H9 (cell line): ENCODE results near the gene WDR55. TPM values are rescaled to one million over a fixed set of nuclear protein-coding genes. Genes with fewer than 3 reads are reported as not detected.

ENCODE experiments used
- DNase-seq: peaks from one replicate; pipeline ENCODE4 v3.0.0-alpha.2; 2017
- H2AFZ ChIP-seq: one replicate; pipeline ENCODE4 v1.6.1; 2013; ENCODE audit warnings: mild to moderate bottlenecking, low read length, control low read depth, moderate library complexity
- H2AK5ac ChIP-seq: 2 replicates; pipeline ENCODE4 v1.6.1; 2013; ENCODE audit warnings: low read length, control low read depth, mixed read lengths; ENCODE audit not compliant: insufficient read length
- H2BK120ac ChIP-seq: one replicate; pipeline ENCODE4 v1.6.1; 2013; ENCODE audit warnings: low read depth, mild to moderate bottlenecking, low read length, control low read depth, inconsistent platforms; ENCODE audit not compliant: poor library complexity, severe bottlenecking
- H2BK12ac ChIP-seq: 2 replicates; pipeline ENCODE4 v1.6.1; 2013; ENCODE audit warnings: low read length, control low read depth, mixed read lengths, low read depth; ENCODE audit not compliant: insufficient read length
- H2BK15ac ChIP-seq: 2 replicates; pipeline ENCODE4 v1.6.1; 2013; ENCODE audit warnings: low read depth, low read length, control low read depth
- H2BK20ac ChIP-seq: one replicate; pipeline ENCODE4 v1.6.1; 2013; ENCODE audit warnings: low read depth, mild to moderate bottlenecking, low read length, control low read depth, inconsistent platforms; ENCODE audit not compliant: poor library complexity, severe bottlenecking
- H2BK5ac ChIP-seq: 2 replicates; pipeline ENCODE4 v1.6.1; 2013; ENCODE audit warnings: low read length, control low read depth, mixed read lengths; ENCODE audit not compliant: insufficient read length
- H3K14ac ChIP-seq: 2 replicates; pipeline ENCODE4 v1.6.1; 2013; ENCODE audit warnings: low read length, control low read depth; ENCODE audit not compliant: insufficient read depth
- H3K18ac ChIP-seq: 2 replicates; pipeline ENCODE4 v1.6.1; 2013; ENCODE audit warnings: low read depth, mild to moderate bottlenecking, mixed read lengths, low read length, control low read depth; ENCODE audit not compliant: insufficient read length
- H3K23ac ChIP-seq: 2 replicates; pipeline ENCODE4 v1.6.1; 2013; ENCODE audit warnings: low read length, control low read depth, mixed read lengths, low read depth; ENCODE audit not compliant: insufficient read length
- H3K23me2 ChIP-seq: 2 replicates; pipeline ENCODE4 v1.6.1; 2013; ENCODE audit warnings: low read depth, mild to moderate bottlenecking, mixed read lengths, low read length, control low read depth; ENCODE audit not compliant: insufficient read length, poor library complexity, severe bottlenecking
- H3K27ac ChIP-seq: 2 replicates; pipeline ENCODE4 v1.5.1; 2013; ENCODE audit warnings: low read length, control low read depth, mixed read lengths, low read depth; ENCODE audit not compliant: insufficient read length
- H3K27me3 ChIP-seq: 2 replicates; pipeline ENCODE4 v1.6.1; 2013; ENCODE audit warnings: low read length, control low read depth, inconsistent platforms; ENCODE audit not compliant: insufficient read depth
- H3K4ac ChIP-seq: 2 replicates; pipeline ENCODE4 v1.6.1; 2013; ENCODE audit warnings: low read depth, mild to moderate bottlenecking, control low read depth, inconsistent platforms, low read length, moderate library complexity
- H3K4me1 ChIP-seq: 2 replicates; pipeline ENCODE4 v1.6.1; 2013; ENCODE audit warnings: low read length, control low read depth, inconsistent platforms; ENCODE audit not compliant: insufficient read depth
- H3K4me2 ChIP-seq: 2 replicates; pipeline ENCODE4 v1.6.1; 2013; ENCODE audit warnings: low read length, control low read depth, mixed read lengths; ENCODE audit not compliant: insufficient read length, insufficient read depth
- H3K56ac ChIP-seq: 2 replicates; pipeline ENCODE4 v1.6.1; 2013; ENCODE audit warnings: low read depth, mild to moderate bottlenecking, mixed read lengths, low read length, control low read depth; ENCODE audit not compliant: insufficient read length
- H3K79me1 ChIP-seq: 2 replicates; pipeline ENCODE4 v1.6.1; 2013; ENCODE audit warnings: low read depth, mild to moderate bottlenecking, moderate library complexity, low read length, control low read depth, inconsistent platforms; ENCODE audit not compliant: insufficient read depth, poor library complexity, severe bottlenecking
- H3K79me2 ChIP-seq: 2 replicates; pipeline ENCODE4 v1.6.1; 2013; ENCODE audit warnings: low read length, control low read depth, inconsistent platforms; ENCODE audit not compliant: insufficient read depth
- H3K9ac ChIP-seq: 2 replicates; pipeline ENCODE4 v1.6.1; 2013; ENCODE audit warnings: low read length, control low read depth, mixed read lengths; ENCODE audit not compliant: insufficient read length; ENCODE audit errors: extremely low read depth
- H3K9me3 ChIP-seq: one replicate; pipeline ENCODE4 v1.6.1; 2013; ENCODE audit warnings: low read depth, low read length, inconsistent platforms; ENCODE audit not compliant: control insufficient read depth
- H3T11ph ChIP-seq: one replicate; pipeline ENCODE4 v1.6.1; 2013; ENCODE audit warnings: mild to moderate bottlenecking, low read length, control low read depth, inconsistent platforms
- H4K20me1 ChIP-seq: one replicate; pipeline ENCODE4 v1.6.1; 2013; ENCODE audit not compliant: control insufficient read depth, insufficient read length, insufficient read depth
- H4K5ac ChIP-seq: 2 replicates; pipeline ENCODE4 v1.6.1; 2013; ENCODE audit warnings: low read depth, mild to moderate bottlenecking, mixed read lengths, low read length, control low read depth; ENCODE audit not compliant: insufficient read length
- H4K8ac ChIP-seq: replicated peaks from 2 replicates; pipeline ENCODE4 v1.6.1; 2013; ENCODE audit warnings: low read length, control low read depth, mixed read lengths, low read depth; ENCODE audit not compliant: insufficient read length
- H4K91ac ChIP-seq: 2 replicates; pipeline ENCODE4 v1.6.1; 2013; ENCODE audit warnings: low read depth, mild to moderate bottlenecking, moderate library complexity, mixed read lengths, low read length, control low read depth; ENCODE audit not compliant: insufficient read length
- H3K27ac Mint-ChIP-seq, 3 experiments: 2 replicates in 2 of 3; 3 replicates in 1 of 3; pipeline ENCODE4 v1.8.0; 2020 to 2021; ENCODE audit warnings: mixed read lengths in 3 of 3, mild to moderate bottlenecking in 1 of 3, moderate library complexity in 1 of 3
- H3K27me3 Mint-ChIP-seq: 2 replicates; pipeline ENCODE4 v1.8.0; 2021; ENCODE audit warnings: low read depth, mild to moderate bottlenecking, moderate library complexity, mixed read lengths
- H3K36me3 Mint-ChIP-seq, 3 experiments: 2 replicates in 2 of 3; 3 replicates in 1 of 3; pipeline ENCODE4 v1.8.0; 2020 to 2021; ENCODE audit warnings: low read depth in 3 of 3, mixed read lengths in 3 of 3; ENCODE audit not compliant: insufficient read depth in 1 of 3
- H3K4me1 Mint-ChIP-seq, 2 experiments: 2 replicates each; pipeline ENCODE4 v1.8.0; 2020; ENCODE audit warnings: mixed read lengths in 2 of 2
- H3K4me3 Mint-ChIP-seq, 2 experiments: 2 replicates in 1 of 2; 3 replicates in 1 of 2; pipeline ENCODE4 v1.8.0; 2020 to 2021; ENCODE audit warnings: mild to moderate bottlenecking in 2 of 2, mixed read lengths in 2 of 2, moderate library complexity in 1 of 2
- H3K9me3 Mint-ChIP-seq, 2 experiments: 2 replicates in 1 of 2; 3 replicates in 1 of 2; pipeline ENCODE4 v1.8.0; 2020; ENCODE audit warnings: mild to moderate bottlenecking in 2 of 2, mixed read lengths in 2 of 2, moderate library complexity in 1 of 2
- WGBS: extraction: QIAGEN DNeasy Blood & Tissue Kit; methylation state at CpG from one replicate; pipeline ENCODE4 v1.1.7; 2013; ENCODE audit warnings: missing lambda C conversion rate, low lambda C conversion rate, mixed read lengths; ENCODE audit not compliant: insufficient read length; ENCODE audit errors: extremely low coverage; 5-methylcytosine and 5-hydroxymethylcytosine counted together
- total RNA-seq: library from RNA; stranded (reverse); gene quantifications from 2 replicates; pipeline ENCODE4 v1.2.1, GENCODE V29; 2021
- TF ChIP-seq, protein P1 (sequence below): fragments of 200-600 bp; sonication (generic); conservative IDR thresholded peaks from 3 replicates; pipeline ENCODE4 v1.8.0; 2021; ENCODE audit warnings: antibody characterized with exemption, mild to moderate bottlenecking

WDR55 gene
- total RNA-seq, 1 experiment from 2014 or later: 24.7 TPM

DNA sequence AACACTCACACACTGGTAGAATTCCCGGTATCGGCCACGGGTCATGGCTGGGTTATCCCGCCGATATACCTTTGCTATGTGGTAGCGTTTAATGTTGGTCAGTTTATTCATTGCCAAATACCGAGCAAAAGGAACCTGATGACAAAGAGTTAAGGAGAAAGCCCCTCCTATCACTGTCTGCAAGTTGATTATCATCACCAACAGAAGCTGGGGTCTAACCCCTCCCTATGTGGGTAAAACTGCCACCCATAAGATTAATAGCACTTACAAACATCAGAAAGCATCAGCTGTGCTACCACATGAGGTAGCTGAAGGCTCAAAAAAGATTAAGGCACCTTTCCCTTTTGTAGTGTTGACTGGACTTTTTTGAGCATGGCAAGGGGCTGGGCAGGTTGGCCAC, 14.3 kb downstream of the WDR55 start:
- Histone ChIP-seq H2BK20ac (no peak overlapping the region), H3K23ac (no peak overlapping the region), H3K23me2 (no peaks in the 10 kb centered on the region), H4K5ac (no peak overlapping the region), H2AFZ (no peak overlapping the region), H3K27ac (no peak overlapping the region), H2AK5ac (no peak overlapping the region), H4K20me1 (no peaks in the 10 kb centered on the region), H3K27me3 (no peaks in the 10 kb centered on the region), H3K56ac (no peak overlapping the region), H2BK5ac (no peak overlapping the region), H3K9ac (no peak overlapping the region), H3K14ac (no peak overlapping the region), H3K4me1 (no peaks in the 10 kb centered on the region), H4K8ac (no peak overlapping the region), H2BK120ac (no peak overlapping the region), H3K9me3 (no peaks in the 10 kb centered on the region), H3K4me2 (no peak overlapping the region), H3K79me2 (no peaks in the 10 kb centered on the region), H3K4ac (no peak overlapping the region), H3T11ph (no peak overlapping the region), H4K91ac (no peak overlapping the region), H3K79me1 (no peaks in the 10 kb centered on the region), H2BK15ac (no peak overlapping the region), H3K18ac (no peak overlapping the region), H2BK12ac (no peak overlapping the region)
- WGBS: no CpG with 5 or more reads among the region's 7 CpGs
- no peaks in the 10 kb centered on the region for H3K27me3 Mint-ChIP-seq
- H3K36me3 Mint-ChIP-seq: peaks cover 6 to 84% (median 39%) of the 10 kb centered on the region in 3 experiments
- TF ChIP-seq, protein P1, sequence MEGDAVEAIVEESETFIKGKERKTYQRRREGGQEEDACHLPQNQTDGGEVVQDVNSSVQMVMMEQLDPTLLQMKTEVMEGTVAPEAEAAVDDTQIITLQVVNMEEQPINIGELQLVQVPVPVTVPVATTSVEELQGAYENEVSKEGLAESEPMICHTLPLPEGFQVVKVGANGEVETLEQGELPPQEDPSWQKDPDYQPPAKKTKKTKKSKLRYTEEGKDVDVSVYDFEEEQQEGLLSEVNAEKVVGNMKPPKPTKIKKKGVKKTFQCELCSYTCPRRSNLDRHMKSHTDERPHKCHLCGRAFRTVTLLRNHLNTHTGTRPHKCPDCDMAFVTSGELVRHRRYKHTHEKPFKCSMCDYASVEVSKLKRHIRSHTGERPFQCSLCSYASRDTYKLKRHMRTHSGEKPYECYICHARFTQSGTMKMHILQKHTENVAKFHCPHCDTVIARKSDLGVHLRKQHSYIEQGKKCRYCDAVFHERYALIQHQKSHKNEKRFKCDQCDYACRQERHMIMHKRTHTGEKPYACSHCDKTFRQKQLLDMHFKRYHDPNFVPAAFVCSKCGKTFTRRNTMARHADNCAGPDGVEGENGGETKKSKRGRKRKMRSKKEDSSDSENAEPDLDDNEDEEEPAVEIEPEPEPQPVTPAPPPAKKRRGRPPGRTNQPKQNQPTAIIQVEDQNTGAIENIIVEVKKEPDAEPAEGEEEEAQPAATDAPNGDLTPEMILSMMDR: no peak
- H3K9me3 Mint-ChIP-seq: no peaks in the 10 kb centered on the region
- no peak overlapping the region for H3K4me3 Mint-ChIP-seq
- no peak overlapping the region for H3K27ac Mint-ChIP-seq
- no peak for DNase-seq
- no peaks in the 10 kb centered on the region for H3K4me1 Mint-ChIP-seq
